NCI-H226 (cell line): Measurements from ENCODE around the gene PDE9A.

ENCODE experiments used
- DNase-seq: peaks from one replicate; pipeline ENCODE4 v3.0.0-alpha.2; 2015

Gene PDE9A

GRCh38 chr21:42745511-42746239 lies 92.3 kb downstream of the PDE9A start:
- no peak for DNase-seq

DNA sequence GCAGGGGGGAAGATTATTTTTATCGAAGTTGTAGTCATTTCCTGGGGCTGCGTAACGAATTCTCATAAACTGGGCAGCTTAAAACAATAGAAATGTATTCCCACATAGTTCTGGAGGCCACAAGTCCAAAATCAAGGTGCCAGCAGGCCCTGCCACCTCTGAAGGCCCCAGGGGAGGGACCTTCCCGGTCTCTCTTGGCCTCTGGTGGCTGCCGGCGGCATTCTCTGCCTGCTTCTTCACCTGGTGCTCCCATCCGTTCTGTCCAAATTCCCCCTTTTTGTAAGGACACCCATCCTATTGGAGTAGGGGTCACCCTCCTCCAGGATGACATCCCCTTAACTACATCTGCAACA lies 92.8 kb downstream of the PDE9A start:
- no peak for DNase-seq

DNA sequence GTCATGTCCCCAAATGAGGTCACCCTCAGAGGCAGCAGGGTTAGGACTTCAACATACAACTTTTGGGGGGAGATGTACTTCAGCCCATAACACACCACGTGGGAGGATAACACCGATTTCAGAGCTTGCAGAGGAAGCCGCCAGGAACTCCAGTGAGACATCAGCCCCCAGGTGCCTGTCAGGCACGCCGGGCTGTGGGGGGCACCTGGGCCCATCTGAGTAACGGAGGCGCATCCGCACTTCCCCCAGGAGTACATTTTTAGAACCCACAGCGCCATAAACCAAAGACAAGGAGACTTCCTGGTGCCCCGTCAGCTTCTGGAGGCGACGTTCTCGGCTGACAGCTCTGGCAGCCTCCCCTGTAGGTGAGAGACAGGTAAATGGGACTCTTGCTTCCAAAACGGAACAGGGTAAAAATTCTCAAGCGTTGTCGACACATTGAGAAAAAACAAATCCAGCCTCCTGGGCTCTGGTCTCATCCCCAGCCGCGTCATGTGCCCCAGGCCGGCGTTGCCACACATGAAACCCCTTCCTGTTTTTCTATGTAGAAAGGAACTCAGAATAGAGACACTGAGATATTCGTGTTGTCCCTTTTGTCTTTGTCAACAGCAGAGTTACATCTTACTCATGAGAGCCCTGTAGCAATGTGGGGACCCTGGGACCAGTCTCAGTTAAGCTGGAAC lies 93.3 kb downstream of the PDE9A start:
- DNase-seq: no peak

- DNase-seq: no peak
These were observed 93.9 kb downstream of the PDE9A start for GRCh38 chr21:42747276-42747701.

DNA sequence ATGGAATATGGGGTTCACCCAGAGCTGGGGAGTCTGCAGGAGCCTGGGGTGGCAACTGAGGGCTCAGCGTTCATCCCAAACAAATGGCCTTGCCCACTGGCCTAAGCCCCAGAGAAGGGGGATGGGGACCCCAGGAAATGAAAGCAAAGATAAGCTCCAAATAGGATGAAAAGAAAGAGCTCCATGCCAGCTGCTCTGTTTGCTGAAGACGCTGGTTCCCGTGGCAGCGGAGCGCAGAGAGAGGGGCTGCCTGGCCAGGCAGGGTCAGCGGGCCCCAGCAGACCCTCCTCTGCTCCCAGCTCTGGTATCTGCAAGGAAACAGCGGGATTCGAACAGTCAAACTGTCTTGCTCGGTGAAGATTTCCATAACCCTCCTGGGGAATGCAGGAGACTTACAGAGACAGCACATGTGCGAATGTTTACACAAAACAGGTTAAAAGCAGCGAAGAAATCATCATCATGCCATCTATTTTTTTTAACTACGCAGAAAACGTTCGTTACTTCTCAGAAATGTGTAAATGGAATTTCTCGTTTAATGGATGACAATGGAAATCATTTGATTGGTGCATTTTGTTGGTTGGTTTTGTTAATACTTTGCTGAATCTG lies 94.4 kb downstream of the PDE9A start:
- DNase-seq: no peak

GRCh38 chr21:42748620-42749176 lies 95.3 kb downstream of the PDE9A start:
- DNase-seq: no peak

GRCh38 chr21:42750737-42751530 lies 97.5 kb downstream of the PDE9A start:
- DNase-seq: no peak

DNA sequence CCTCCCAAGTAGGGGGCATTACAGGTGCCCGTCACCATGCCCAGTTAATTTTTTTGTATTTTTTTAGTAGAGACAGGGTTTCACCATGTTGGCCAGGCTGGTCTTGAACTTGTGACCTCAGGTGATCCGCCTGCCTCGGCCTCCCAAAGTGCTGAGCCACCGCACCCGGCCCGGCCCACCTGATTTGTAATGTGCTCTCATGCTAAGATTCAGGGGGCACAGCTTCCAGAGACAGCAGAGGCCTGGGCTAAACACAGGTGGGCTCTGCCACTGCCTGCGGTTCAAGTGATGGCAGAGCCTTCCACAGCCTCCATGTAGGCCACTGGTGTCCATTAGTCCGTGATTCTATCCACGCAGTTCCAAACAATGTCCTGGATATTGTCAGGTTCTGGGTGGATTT lies 98.4 kb downstream of the PDE9A start:
- no peak for DNase-seq

DNA sequence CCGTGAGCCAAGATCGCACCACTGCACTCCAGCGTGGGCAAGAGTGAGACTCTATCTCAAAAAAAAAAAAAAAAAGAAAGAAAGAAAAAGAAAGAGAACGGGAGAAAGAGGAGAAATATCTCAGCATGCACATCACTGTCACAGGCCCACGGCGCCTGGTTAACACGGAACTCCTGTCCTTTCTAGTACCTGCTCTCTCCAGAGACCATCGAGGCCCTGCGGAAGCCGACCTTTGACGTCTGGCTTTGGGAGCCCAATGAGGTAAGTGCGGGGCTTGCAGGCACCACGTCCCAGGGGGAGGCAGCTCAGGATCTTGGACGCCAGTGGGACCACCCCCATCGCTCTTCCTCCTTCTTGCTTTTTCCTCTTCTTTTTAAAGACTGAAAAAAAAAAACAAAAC lies 100.4 kb downstream of the PDE9A start:
- no peak for DNase-seq

DNA sequence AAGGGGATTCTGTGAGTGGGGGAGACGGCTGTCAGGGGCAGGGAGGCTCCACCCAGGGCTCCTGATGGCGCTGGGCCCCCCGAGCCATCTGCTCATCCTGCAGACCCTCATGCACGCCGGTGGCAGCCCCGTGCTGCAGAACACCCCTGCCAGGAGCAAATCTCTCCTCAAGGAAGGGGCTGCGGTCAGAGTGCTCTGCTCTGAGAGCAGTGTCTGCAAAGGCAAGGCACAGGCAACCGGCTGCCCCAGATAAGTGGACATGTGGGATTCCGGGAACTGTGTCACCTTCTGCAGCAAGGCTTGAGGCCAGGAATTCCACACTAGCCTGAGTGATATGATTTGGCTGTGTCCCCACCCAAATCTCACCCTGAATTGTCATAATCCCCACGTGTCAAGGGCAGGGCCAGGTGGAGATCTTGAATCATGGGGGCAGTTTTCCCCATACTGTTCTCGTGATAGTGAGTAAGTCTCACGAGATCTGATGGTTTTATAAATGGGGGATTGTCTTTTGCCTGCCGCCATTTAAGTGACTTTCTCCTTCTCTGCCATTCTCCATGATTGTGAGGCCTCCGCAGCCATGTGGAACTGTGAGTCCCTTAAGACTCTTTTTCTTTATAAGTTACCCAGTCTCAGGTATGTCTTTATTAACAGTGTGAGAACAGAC lies 101.0 kb downstream of the PDE9A start:
- no peak for DNase-seq

GRCh38 chr21:42755031-42755665 lies 101.7 kb downstream of the PDE9A start:
- DNase-seq: no peak

DNA sequence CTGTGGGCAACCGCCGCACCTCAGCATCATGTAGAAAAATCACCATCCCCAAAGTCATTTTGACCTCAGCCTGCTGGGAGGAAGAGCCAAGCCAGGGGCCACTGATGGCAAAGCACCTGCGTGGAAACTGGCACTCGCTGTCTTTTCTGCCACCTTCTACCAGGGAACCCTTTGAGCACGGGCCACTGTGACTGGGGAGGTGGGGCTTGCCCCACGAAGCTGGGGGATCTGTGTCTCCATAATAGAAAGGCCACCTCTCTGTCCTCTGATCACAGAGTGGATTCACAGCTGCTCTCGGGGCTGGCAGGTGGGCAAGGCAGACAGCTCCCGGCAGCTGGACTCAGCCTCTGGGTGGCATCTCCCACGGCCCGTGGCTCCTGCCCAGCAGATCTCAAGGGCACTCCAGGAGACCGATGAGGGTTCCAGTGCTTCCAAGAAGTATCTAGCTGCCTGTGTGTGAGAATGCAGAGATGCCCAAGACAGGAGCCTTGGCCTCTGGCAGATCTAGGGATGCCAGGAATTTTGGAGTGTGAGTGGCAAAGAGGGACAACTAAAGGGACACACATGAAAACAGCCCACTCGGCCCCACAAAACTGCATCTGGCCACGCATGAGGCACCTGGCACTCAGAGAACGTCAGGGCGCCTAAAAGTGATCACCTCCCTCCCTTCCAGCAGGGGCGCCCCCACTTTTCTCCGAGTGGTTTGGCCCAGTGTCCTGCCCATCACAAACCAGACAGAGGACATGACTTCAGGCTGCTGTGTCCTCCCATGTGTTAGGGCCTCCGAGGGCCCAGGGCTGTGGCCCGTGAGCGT lies 102.6 kb downstream of the PDE9A start:
- no peak for DNase-seq

DNA sequence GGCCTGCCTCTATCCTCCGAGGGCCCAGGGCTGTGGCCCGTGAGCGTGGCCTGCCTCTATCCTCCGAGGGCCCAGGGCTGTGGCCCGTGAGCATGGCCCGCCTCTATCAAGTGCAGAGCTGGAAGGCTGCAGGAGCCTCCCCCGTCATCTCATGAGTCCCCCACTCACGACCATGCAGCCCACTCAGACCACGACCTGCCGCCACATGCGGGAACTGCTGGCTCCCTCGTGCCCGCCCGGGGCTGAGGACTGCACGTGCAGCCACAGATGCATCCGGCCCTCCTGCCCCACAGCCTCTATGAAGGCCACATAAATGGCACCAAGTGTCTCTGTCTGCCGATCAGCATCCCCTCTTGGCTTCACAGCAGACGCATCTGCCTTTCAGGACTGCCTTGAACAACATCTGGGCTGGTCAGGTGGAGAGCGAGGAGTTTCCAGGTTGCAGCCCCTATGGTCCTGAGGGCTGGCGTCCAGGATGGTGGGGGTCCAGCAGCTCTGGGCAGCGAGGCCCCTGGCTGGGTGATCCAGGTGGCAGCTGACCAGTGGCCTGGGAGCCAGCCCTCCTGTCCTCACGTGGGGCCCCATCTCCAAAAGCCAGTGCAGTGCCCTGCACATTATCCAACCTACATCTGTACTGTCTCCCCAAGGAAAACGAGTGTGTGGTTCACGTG lies 103.3 kb downstream of the PDE9A start:
- no peak for DNase-seq

DNA sequence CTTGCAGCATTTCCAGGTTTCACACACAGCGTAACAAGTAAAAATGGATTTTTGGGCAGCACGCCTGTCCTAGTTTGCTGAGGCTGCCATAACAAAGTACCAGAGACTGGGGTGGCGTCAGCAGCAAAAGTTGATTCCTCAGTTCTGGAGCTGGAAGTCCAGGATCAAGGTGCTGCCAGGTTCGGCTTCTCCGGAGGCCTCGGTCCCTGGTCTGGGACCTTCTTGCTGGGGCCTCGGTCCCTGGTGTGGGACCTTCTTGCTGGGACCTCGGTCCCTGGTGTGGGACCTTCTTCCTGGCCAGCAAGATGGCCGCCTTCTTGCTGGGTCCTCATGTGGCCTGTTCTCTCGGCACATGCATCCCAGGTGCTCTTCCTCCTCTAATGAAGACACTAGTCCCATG lies 104.0 kb downstream of the PDE9A start:
- DNase-seq: no peak

DNA sequence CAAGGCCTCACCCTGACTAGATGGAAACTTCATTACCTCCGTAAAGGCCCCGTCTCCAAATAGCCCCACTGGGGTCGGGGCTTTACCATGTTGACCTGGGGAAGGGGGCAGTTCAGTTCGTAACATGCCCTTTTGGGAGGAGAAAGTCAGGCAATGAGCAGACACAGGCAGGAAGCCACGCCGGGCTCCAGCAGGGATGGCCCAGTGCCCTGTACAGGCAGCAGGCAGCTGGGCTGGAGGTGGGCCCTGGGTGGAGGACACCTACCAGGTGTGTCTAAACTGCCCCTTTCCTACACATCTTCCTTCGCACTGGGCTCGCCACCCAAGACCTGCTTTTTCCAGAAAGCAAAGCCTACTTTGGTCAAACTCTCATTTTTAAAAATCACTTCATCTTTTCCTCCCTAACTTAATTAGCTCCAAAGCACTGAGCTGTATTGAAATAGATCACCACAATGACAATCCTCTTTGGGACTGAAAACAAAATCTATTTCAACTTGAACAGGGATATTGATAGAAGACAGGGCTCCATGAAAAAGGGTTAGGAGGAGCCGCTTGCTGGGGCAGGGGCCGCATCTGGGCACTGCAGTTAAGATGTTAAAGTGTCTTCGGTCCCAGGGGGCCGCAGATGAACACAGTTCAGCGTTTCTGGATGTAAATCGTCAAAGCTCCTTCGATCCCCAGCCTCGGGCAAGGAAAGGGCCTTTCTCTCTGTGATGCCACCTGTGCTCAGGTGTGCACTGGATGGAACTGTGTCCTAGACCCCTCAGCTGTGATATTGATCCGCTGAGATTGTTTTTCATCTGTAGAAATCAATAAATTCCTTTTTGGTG lies 104.6 kb downstream of the PDE9A start:
- no peak for DNase-seq

GRCh38 chr21:42758721-42759593 lies 105.5 kb downstream of the PDE9A start:
- DNase-seq: no peak

GRCh38 chr21:42759594-42759927 lies 106.1 kb downstream of the PDE9A start:
- no peak for DNase-seq

GRCh38 chr21:42760361-42760950 lies 107.0 kb downstream of the PDE9A start:
- no peak for DNase-seq
